ENCODE data around the gene ZMYND11.

DNA sequence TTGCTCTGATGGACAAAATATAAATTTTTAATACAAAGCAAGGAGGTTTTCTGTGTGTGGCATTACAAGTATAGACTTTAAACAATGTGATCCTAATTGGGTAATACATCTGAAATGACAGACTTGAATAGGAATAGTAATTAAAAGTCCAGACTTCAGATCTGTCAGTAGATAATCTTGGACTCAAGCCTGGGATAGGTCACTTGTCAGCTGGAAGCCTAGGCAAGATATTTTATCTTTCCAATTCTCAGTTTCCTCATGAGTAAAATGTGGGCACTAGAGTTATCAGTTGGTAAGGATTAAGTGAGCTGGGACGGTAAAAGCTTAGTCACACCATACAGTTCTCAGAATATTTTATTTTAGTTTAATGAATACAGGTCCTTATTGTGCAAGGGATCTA, 10.4 kb upstream of the ZMYND11 start:
- TF ChIP-seq ZNF133 (tag by site-specific recombination; IDR thresholded peaks at IDR 0.05) = no peak
- TF ChIP-seq ZBTB7A (tag by site-specific recombination; IDR thresholded peaks at IDR 0.05; ENCODE audit: low read depth) = no peak
